Stomach (tissue), 4 donors: ENCODE measurements around the gene PLPPR1.

Experiments
- EP300 ChIP-seq: sonication (generic); formaldehyde crosslinking; IDR thresholded peaks from one replicate; pipeline ENCODE4 v1.6.1; 2017; ENCODE audit warnings: antibody characterized with exemption
- POLR2A ChIP-seq, 4 donors: fragments of 450-650 bp; IDR thresholded peaks; one replicate each; pipeline ENCODE4 v1.6.1; 2016; ENCODE audit warnings: antibody characterized with exemption in 4 of 4, control low read depth in 2 of 4, mild to moderate bottlenecking in 1 of 4, moderate library complexity in 1 of 4
- TF ChIP-seq, protein P1 (sequence below), 7 experiments: fragments of 450-650 bp in 4 of 7; fragments of 200-600 bp in 3 of 7; sonication (generic) in 3 of 7; IDR thresholded peaks; one replicate each; pipeline ENCODE4 v1.5.1; 2016 to 2019; ENCODE audit warnings: antibody characterized with exemption in 7 of 7, control low read depth in 2 of 7, mild to moderate bottlenecking in 1 of 7

DNA sequence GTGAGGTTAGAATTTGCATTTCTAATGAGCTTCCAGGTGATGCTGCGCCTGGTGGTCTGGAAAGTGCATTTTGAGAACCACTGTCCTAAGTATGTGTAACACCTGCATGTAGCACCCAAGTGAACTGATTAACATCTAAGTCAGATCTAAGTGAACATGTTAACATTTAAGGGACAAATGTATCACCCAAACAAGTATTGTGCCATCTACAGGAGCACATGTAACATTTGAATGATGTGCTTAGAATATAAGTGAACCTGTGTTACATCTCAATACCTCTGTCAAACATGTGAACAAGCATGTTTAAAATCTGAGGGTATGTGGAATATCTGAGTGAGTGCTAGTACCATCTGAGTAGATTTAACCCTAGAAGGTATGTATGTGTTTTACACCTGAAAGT, 68.7 kb downstream of the PLPPR1 start:
- TF ChIP-seq, protein P1, sequence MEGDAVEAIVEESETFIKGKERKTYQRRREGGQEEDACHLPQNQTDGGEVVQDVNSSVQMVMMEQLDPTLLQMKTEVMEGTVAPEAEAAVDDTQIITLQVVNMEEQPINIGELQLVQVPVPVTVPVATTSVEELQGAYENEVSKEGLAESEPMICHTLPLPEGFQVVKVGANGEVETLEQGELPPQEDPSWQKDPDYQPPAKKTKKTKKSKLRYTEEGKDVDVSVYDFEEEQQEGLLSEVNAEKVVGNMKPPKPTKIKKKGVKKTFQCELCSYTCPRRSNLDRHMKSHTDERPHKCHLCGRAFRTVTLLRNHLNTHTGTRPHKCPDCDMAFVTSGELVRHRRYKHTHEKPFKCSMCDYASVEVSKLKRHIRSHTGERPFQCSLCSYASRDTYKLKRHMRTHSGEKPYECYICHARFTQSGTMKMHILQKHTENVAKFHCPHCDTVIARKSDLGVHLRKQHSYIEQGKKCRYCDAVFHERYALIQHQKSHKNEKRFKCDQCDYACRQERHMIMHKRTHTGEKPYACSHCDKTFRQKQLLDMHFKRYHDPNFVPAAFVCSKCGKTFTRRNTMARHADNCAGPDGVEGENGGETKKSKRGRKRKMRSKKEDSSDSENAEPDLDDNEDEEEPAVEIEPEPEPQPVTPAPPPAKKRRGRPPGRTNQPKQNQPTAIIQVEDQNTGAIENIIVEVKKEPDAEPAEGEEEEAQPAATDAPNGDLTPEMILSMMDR (IDR thresholded peaks at IDR 0.05): no peak
- TF ChIP-seq POLR2A (IDR thresholded peaks at IDR 0.05) (no peak), EP300 (no peak)
